CD4-positive, alpha-beta memory T cell (primary cell): ENCODE measurements around the gene CTSK. TPM values are rescaled to one million over a fixed set of nuclear protein-coding genes. Genes with fewer than 3 reads are reported as not detected.
"Not testable (repeated sequence)": the region's sequence is repeated elsewhere in the genome, so short reads cannot be mapped to it uniquely, and the experiment has no call there.

Source experiments
- CTCF ChIA-PET: fragments of 350-600 bp; sonication (Branson Sonifier 250); formaldehyde crosslinking; loops from one replicate; lab custom pipeline; 2021; ENCODE audit warnings: inconsistent platforms; ENCODE audit not compliant: partially characterized antibody; lab: Charles Lee
- POLR2A ChIA-PET: fragments of 350-600 bp; sonication (Branson Sonifier 250); formaldehyde crosslinking; loops from one replicate; lab custom pipeline; 2021; ENCODE audit not compliant: partially characterized antibody; lab: Charles Lee
- DNase-seq, 5 donors: peaks; one replicate each; pipeline versions ENCODE4 v3.0.0 to v3.0.0-alpha.2; 2020 to 2022; ENCODE audit warnings: mixed read lengths in 1 of 5
- H3K27ac ChIP-seq: one replicate; pipeline ENCODE4 v1.7.0; 2013; ENCODE audit warnings: low read depth, low read length
- H3K27me3 ChIP-seq: 2 replicates; pipeline ENCODE4 v1.7.0; 2013; ENCODE audit warnings: mild to moderate bottlenecking, low read length, moderate library complexity; ENCODE audit not compliant: insufficient read depth
- H3K36me3 ChIP-seq: 2 replicates; pipeline ENCODE4 v1.7.0; 2013; ENCODE audit warnings: mild to moderate bottlenecking, low read length, moderate library complexity; ENCODE audit not compliant: insufficient read depth
- H3K4me1 ChIP-seq: 2 replicates; pipeline ENCODE4 v1.7.0; 2013; ENCODE audit warnings: mild to moderate bottlenecking, low read length, moderate library complexity; ENCODE audit not compliant: insufficient read depth
- H3K4me3 ChIP-seq, 2 donors: one replicate each; pipeline ENCODE4 v1.7.0; 2013; ENCODE audit warnings: low read length in 2 of 2, mild to moderate bottlenecking in 1 of 2
- H3K9me3 ChIP-seq, 2 donors: one replicate each; pipeline ENCODE4 v1.7.0; 2013; ENCODE audit warnings: low read length in 2 of 2, control low read depth in 1 of 2; ENCODE audit not compliant: control insufficient read depth in 1 of 2
- H3K27ac Mint-ChIP-seq, 7 donors: one replicate each; pipeline ENCODE4 v1.8.0; 2020 to 2021; ENCODE audit warnings: mixed read lengths in 7 of 7, mild to moderate bottlenecking in 6 of 7, inconsistent platforms in 3 of 7, moderate library complexity in 3 of 7
- H3K27me3 Mint-ChIP-seq, 2 donors: one replicate each; pipeline ENCODE4 v1.8.0; 2020 to 2021; ENCODE audit warnings: mixed read lengths in 2 of 2
- H3K36me3 Mint-ChIP-seq, 2 donors: one replicate each; pipeline ENCODE4 v1.8.0; 2020 to 2021; ENCODE audit warnings: mixed read lengths in 2 of 2, inconsistent platforms in 1 of 2, mild to moderate bottlenecking in 1 of 2
- H3K4me1 Mint-ChIP-seq, 4 donors: one replicate each; pipeline ENCODE4 v1.8.0; 2020 to 2021; ENCODE audit warnings: mixed read lengths in 4 of 4, mild to moderate bottlenecking in 1 of 4
- H3K4me3 Mint-ChIP-seq, 8 donors: one replicate each; pipeline ENCODE4 v1.8.0; 2020 to 2021; ENCODE audit warnings: mixed read lengths in 8 of 8, mild to moderate bottlenecking in 7 of 8, moderate library complexity in 6 of 8, inconsistent platforms in 3 of 8
- H3K9me3 Mint-ChIP-seq, 8 donors: one replicate each; pipeline ENCODE4 v1.8.0; 2020 to 2021; ENCODE audit warnings: mixed read lengths in 8 of 8, mild to moderate bottlenecking in 5 of 8, inconsistent platforms in 3 of 8, moderate library complexity in 1 of 8
- intact Hi-C: fragments of 100-400 bp; cut with micrococcal nuclease; formaldehyde crosslinking; loops from one replicate; pipeline ENCODE4 v1.15.1; 2023
- polyA plus RNA-seq, 2 donors: library from polyadenylated mRNA; unstranded; fragments of 300-500 nt; fragmentation: Illumina TruSeq; gene quantifications; one replicate each; pipeline ENCODE4 v1.2.3, GENCODE V29; 2021
- total RNA-seq, 2 experiments: library from RNA; stranded (reverse); gene quantifications; one replicate each; pipeline ENCODE4 v1.2.3, GENCODE V29; 2021

CTSK gene
- total and polyA plus RNA-seq, 4 experiments from 2014 or later, result 0.56 to 6.6 (median 5.9) TPM; not detected in 1

DNA sequence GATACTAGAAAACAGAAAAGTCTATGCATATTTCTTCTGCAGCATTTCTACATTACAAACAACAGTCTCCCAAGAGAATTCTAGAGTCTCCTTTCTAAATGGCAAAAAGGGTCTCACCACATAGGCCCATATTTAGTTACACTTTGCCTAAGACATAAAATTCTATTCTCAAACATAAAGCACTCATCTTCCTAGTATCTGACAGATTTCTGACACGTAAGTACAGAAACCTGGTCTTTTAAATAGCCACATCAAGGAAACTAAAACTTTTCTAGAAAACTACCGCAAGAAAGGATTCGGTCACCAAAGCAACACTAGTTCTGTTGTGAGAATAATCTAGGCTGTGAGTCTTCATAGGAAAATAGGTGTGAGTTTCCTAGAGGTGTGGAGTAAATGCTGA lies 33.6 kb upstream of the CTSK start:
- Mint-ChIP-seq H3K36me3 (peaks cover 42 to 50% of the 10 kb centered on the region in 2 donors), H3K9me3 (no peaks in the 10 kb centered on the region), H3K4me3 (peak overlapping the region in 2 of 8 donors; percentile 57 to 64), H3K27me3 (no peaks in the 10 kb centered on the region), H3K4me1 (peaks cover 18 to 26% (median 23%) of the 10 kb centered on the region in 4 donors), H3K27ac (peak overlapping the region in 6 of 7 donors; percentile 15 to 88 (median 80))
- no peak overlapping the region for H3K4me3 ChIP-seq
- H3K27me3 ChIP-seq, result no peaks in the 10 kb centered on the region
- peaks cover 9% of the 10 kb centered on the region for H3K36me3 ChIP-seq
- peak in 4 of 5 donors; percentile 32 to 63 (median 46) for DNase-seq
- H3K4me1 ChIP-seq, result peaks cover 17% of the 10 kb centered on the region
- H3K9me3 ChIP-seq, result no peaks in the 10 kb centered on the region
- no peak overlapping the region for H3K27ac ChIP-seq
- intact Hi-C loops, result loop anchor here (5.0 kb wide), 1 partner anchor 36 kb away; the partner anchor contains the start of gene ARNT
- CTCF ChIA-PET, result no interaction called here
- POLR2A ChIA-PET, result no interaction called here

DNA sequence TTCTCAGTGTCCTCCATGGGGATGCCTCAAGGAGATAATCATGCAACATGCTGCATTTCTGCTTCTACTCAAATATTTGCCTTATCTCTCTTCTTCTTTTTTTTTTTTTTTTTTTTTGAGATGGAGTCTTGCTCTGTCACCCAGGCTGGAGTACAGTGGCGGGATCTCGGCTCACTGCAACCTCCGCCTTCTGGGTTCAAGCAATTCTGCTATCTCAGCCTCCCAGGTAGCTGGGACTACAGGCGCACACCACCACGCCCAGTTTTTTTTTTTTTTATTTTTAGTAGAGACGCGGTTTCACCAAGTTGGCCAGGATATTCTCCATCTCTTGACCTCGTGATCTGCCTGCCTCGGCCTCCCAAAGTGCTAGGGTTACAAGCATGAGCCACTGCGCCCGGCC lies 32.8 kb upstream of the CTSK start:
- DNase-seq, H3K9me3 Mint-ChIP-seq, H3K27ac ChIP-seq, H3K27me3 Mint-ChIP-seq, H3K36me3 ChIP-seq, POLR2A ChIA-PET, H3K4me3 Mint-ChIP-seq, H3K9me3 ChIP-seq, H3K4me3 ChIP-seq, H3K27me3 ChIP-seq: not testable (repeated sequence)
- Mint-ChIP-seq H3K27ac (peak overlapping the region in 1 of 7 donors; percentile 31), H3K36me3 (peaks cover 40 to 52% of the 10 kb centered on the region in 2 donors), H3K4me1 (peaks cover 18 to 25% (median 22%) of the 10 kb centered on the region in 4 donors)
- intact Hi-C loops, result loop anchor here (5.0 kb wide), 1 partner anchor 36 kb away; the partner anchor contains the start of gene ARNT
- CTCF ChIA-PET, result interaction anchor here (2.2 kb wide), 1 partner anchor 81 kb away, joined by 7 read pairs; no protein-coding TSS in a partner anchor
- H3K4me1 ChIP-seq, result peaks cover 17% of the 10 kb centered on the region

DNA sequence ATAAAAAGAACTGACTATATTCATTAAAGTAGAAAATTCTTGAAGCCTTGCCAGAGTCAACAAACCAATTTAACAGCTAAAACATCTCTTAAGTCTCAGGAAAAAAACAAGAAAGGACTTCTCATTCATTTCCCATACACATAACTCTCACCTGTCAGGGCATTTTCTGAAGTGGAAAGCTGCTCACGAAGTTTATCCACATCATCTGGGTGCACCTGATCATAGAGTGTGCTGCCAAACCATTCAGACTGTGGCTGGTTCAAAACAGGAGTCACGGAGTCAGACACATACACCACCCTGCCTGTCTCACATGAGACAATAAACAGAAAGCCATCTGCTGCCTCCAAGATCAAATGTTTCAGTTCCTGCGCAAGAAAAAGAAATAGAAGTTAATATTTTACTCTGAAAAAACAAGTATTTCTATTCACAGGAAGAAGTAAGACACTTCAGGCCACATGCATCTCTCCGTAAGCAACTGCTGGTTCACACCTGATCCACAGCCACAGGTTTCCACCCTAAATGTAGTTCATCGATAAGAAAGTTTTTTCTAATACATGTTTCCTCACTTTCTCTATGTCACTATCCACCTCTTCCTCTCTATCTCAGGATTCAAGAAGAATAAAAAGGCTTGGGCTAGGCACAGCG lies 28.2 kb upstream of the CTSK start:
- Histone ChIP-seq H3K27me3 (no peaks in the 10 kb centered on the region), H3K9me3 (no peaks in the 10 kb centered on the region), H3K4me1 (peaks cover under 1% of the 10 kb centered on the region), H3K4me3 (no peak overlapping the region), H3K36me3 (peaks cover 23% of the 10 kb centered on the region), H3K27ac (no peak overlapping the region)
- ChIA-PET CTCF (no interaction called here), POLR2A (no interaction called here)
- no peaks in the 10 kb centered on the region for H3K27me3 Mint-ChIP-seq
- no peaks in the 10 kb centered on the region for H3K9me3 Mint-ChIP-seq
- H3K4me1 Mint-ChIP-seq, result peaks cover 3 to 7% (median 6%) of the 10 kb centered on the region in 4 donors
- peaks cover 67 to 70% of the 10 kb centered on the region in 2 donors for H3K36me3 Mint-ChIP-seq
- no peak overlapping the region for H3K27ac Mint-ChIP-seq
- H3K4me3 Mint-ChIP-seq, result no peak overlapping the region
- intact Hi-C loops, result no loop called here
- no peak for DNase-seq

DNA sequence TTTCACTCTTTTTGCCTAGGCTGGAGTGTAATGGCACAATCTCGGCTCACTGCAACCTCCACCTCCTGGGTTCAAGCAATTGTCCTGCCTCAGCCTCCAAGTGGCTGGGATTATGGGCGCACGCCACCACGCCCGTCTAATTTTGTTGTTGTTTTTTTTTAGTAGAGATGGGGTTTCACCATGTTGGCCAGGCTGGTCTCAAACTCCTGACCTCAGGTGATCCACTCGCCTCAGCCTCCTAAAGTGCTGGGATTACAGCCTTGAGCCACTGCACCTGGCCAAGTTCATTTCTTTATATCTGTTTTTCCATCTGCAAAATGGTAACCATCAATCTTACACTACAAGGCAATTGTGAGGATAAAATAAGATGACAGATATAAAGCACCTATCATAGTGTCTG lies 25.9 kb upstream of the CTSK start:
- POLR2A ChIA-PET, H3K27ac Mint-ChIP-seq, DNase-seq, H3K27me3 Mint-ChIP-seq, CTCF ChIA-PET, H3K4me1 Mint-ChIP-seq, H3K4me3 Mint-ChIP-seq, H3K4me3 ChIP-seq, H3K27ac ChIP-seq, H3K27me3 ChIP-seq, H3K4me1 ChIP-seq, H3K9me3 ChIP-seq, intact Hi-C loops, H3K9me3 Mint-ChIP-seq: not testable (repeated sequence)
- peaks cover 21% of the 10 kb centered on the region for H3K36me3 ChIP-seq
- H3K36me3 Mint-ChIP-seq, result peaks cover 63 to 76% of the 10 kb centered on the region in 2 donors

DNA sequence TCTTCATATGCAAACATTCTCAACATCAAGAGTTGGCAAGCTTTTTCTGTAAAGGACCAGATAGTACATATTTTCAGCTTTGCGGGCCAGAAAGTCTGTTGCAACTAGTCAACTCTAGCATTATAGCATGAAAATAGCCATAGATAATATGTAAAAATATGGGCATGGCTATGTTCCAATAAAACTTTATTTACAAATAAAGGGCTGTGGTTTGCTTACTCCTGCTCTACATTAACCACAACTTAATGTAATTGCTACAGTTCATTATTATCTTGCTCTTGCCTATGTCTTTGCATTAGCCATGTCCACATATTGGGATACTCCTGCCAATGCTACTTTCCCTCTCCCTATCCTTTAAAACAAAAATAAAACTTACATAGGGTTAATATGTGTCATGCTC lies 24.5 kb upstream of the CTSK start:
- Mint-ChIP-seq H3K36me3 (peaks cover 60 to 79% of the 10 kb centered on the region in 2 donors), H3K9me3 (no peaks in the 10 kb centered on the region), H3K27me3 (no peaks in the 10 kb centered on the region), H3K4me3 (no peak overlapping the region), H3K4me1 (peaks cover 0 to 1% (median 0%) of the 10 kb centered on the region in 4 donors), H3K27ac (no peak overlapping the region)
- intact Hi-C loops, result no loop called here
- peaks cover 25% of the 10 kb centered on the region for H3K36me3 ChIP-seq
- POLR2A ChIA-PET, result interaction anchor here (1.3 kb wide), 1 partner anchor 27 kb away, joined by 3 read pairs; no protein-coding TSS in a partner anchor
- H3K9me3 ChIP-seq, result no peaks in the 10 kb centered on the region
- no peaks in the 10 kb centered on the region for H3K4me1 ChIP-seq
- no peaks in the 10 kb centered on the region for H3K27me3 ChIP-seq
- H3K27ac ChIP-seq, result no peak overlapping the region
- H3K4me3 ChIP-seq, result no peak overlapping the region
- CTCF ChIA-PET, result interaction anchor here (0.9 kb wide), 1 partner anchor 8 kb away, joined by 3 read pairs; no protein-coding TSS in a partner anchor
- no peak for DNase-seq

DNA sequence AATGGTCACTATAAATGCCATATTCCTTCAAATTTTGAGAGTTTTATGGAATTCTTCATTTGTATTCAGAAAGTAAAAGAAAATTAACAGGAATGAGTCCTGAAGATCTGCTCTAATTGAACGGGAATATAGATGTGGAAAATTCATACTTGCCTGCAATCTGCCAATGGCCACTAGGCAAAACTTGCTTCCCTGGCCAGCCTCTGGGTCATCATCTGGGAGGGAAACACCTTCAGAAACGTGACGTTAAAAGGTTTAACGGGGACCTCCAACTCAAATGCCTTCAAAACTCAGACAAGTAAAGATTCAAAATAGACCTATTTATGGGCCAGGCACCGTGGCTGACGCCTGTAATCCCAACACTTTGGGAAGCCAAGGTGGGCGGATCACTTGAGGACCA lies 21.7 kb upstream of the CTSK start:
- ChIA-PET POLR2A (no interaction called here), CTCF (no interaction called here)
- H3K27me3 Mint-ChIP-seq, result no peaks in the 10 kb centered on the region
- peaks cover 35% of the 10 kb centered on the region for H3K36me3 ChIP-seq
- intact Hi-C loops, result no loop called here
- no peak overlapping the region for H3K27ac ChIP-seq
- no peaks in the 10 kb centered on the region for H3K27me3 ChIP-seq
- no peak overlapping the region for H3K4me3 ChIP-seq
- DNase-seq, result no peak
- no peaks in the 10 kb centered on the region for H3K4me1 ChIP-seq
- peaks cover 57 to 69% of the 10 kb centered on the region in 2 donors for H3K36me3 Mint-ChIP-seq
- H3K27ac Mint-ChIP-seq, result peak overlapping the region in 1 of 7 donors; percentile 4
- H3K4me1 Mint-ChIP-seq, result no peaks in the 10 kb centered on the region
- no peaks in the 10 kb centered on the region for H3K9me3 ChIP-seq
- no peaks in the 10 kb centered on the region for H3K9me3 Mint-ChIP-seq
- no peak overlapping the region for H3K4me3 Mint-ChIP-seq

DNA sequence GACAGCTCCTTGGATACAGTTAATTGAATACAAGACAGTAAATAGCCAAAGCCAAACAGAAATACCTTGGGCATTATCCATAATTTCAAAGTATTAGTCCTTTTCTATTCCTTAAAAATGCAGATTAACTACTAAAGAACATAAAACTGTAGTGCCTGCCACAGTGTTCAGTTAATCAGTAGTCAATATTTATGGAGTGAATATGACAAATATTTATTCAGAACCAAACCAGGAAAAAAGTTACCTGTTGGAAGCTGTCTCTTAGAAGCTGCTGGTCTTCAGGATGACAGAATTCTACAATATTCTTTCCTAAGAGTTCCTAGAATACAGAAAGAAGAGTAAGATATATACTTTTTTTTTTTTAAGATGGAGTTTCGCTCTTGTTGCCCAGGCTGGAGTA lies 18.2 kb upstream of the CTSK start:
- Histone ChIP-seq H3K4me3 (no peak overlapping the region), H3K4me1 (no peaks in the 10 kb centered on the region), H3K27ac (no peak overlapping the region), H3K36me3 (peaks cover 33% of the 10 kb centered on the region), H3K27me3 (no peaks in the 10 kb centered on the region), H3K9me3 (no peaks in the 10 kb centered on the region)
- Mint-ChIP-seq H3K4me1 (no peaks in the 10 kb centered on the region), H3K4me3 (no peak overlapping the region), H3K36me3 (peaks cover 39 to 58% of the 10 kb centered on the region in 2 donors), H3K27me3 (no peaks in the 10 kb centered on the region), H3K27ac (no peak overlapping the region), H3K9me3 (no peaks in the 10 kb centered on the region)
- ChIA-PET CTCF (interaction anchor here (1.6 kb wide), 1 partner anchor 170 kb away, joined by 5 read pairs; no protein-coding TSS in a partner anchor), POLR2A (no interaction called here)
- intact Hi-C loops, result no loop called here
- DNase-seq, result no peak
